HG03469 (cell line): ENCODE data around the gene TLN1.

ENCODE experiments used
- ATAC-seq: cut with Tn5 transposase; IDR thresholded peaks from one replicate; pipeline ENCODE4 v1.9.1; 2021; ENCODE audit warnings: mild to moderate bottlenecking, moderate library complexity, moderate number of reproducible peaks; ENCODE audit not compliant: unreplicated experiment

The TLN1 gene

GRCh38 chr9:35731415-35732184 lies 395 bp downstream of the TLN1 start:
- no peak for ATAC-seq

- ATAC-seq: no peak
Observed at GRCh38 chr9:35730486-35730854, 1.5 kb downstream of the TLN1 start.

GRCh38 chr9:35729700-35730485 lies 2.1 kb downstream of the TLN1 start:
- ATAC-seq: no peak

GRCh38 chr9:35729101-35729500 lies 2.9 kb downstream of the TLN1 start:
- no peak for ATAC-seq

- ATAC-seq: no peak
Observed at GRCh38 chr9:35728041-35728971, 3.7 kb downstream of the TLN1 start.

GRCh38 chr9:35727676-35728040 lies 4.3 kb downstream of the TLN1 start:
- ATAC-seq: no peak

GRCh38 chr9:35726931-35727330 lies 5.1 kb downstream of the TLN1 start:
- no peak for ATAC-seq

- ATAC-seq: no peak
Observed at GRCh38 chr9:35725362-35725761, 6.6 kb downstream of the TLN1 start.

- ATAC-seq: no peak
Observed at GRCh38 chr9:35723908-35724307, 8.1 kb downstream of the TLN1 start.

- no peak for ATAC-seq
Observed at GRCh38 chr9:35723426-35723825, 8.6 kb downstream of the TLN1 start.

GRCh38 chr9:35719546-35719945 lies 12.4 kb downstream of the TLN1 start:
- no peak for ATAC-seq

- ATAC-seq: peak; percentile 41
Observed at GRCh38 chr9:35718721-35719511, 13.1 kb downstream of the TLN1 start.

- no peak for ATAC-seq
Observed at GRCh38 chr9:35717132-35717870, 14.7 kb downstream of the TLN1 start.

GRCh38 chr9:35716230-35716629 lies 15.8 kb downstream of the TLN1 start:
- ATAC-seq: no peak

GRCh38 chr9:35714579-35715252 lies 17.3 kb downstream of the TLN1 start:
- ATAC-seq: no peak

- ATAC-seq: no peak
Observed at GRCh38 chr9:35714123-35714522, 17.9 kb downstream of the TLN1 start.

GRCh38 chr9:35713578-35713977 lies 18.4 kb downstream of the TLN1 start:
- no peak for ATAC-seq

- no peak for ATAC-seq
Observed at GRCh38 chr9:35712762-35713400, 19.1 kb downstream of the TLN1 start.
